ENCODE data around the gene TSHR. TPM values are rescaled to one million over a fixed set of nuclear protein-coding genes. Genes with fewer than 3 reads are reported as not detected.

TSHR gene
- total and polyA plus RNA-seq, 2 of the 4 experiments (the other 2 are of a cell fraction), result not detected

DNA sequence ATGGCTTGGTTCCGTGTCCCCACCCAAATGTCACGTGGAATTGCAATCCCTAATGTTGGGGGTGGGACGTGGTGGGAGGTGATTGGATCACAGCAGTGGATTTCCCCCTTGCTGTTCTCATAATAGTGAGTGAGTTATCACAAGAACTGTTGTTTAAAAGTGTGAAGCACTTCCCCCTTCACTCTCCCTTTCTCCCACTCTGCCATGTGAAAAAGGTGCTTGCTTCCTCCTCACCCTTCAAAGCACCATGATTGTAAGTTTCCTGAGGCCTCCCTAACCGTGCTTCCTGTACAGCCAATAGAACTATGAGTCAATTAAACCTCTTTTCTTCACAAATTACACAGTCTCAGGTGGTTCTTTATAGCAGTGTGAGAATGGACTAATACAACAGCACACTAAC is 8.6 kb upstream of the TSHR start:
- H2BK5ac ChIP-seq (ENCODE audit: low read depth, low read length, poor library complexity, severe bottlenecking), result no peak overlapping the region
- no peak overlapping the region for H3K27ac ChIP-seq (ENCODE audit: insufficient read depth, low read length)
- H3K36me3 ChIP-seq (ENCODE audit: control insufficient read depth, insufficient read depth, low read length), result no peaks in the 10 kb centered on the region
- H3K79me1 ChIP-seq (ENCODE audit: low read depth in 1 of 2, low read length in 2 of 2), result no peaks in the 10 kb centered on the region; a peak in 1 of 4 replicates
- H2BK120ac ChIP-seq (ENCODE audit: low read depth, low read length), result no peak overlapping the region
- H3K4me3 ChIP-seq (ENCODE audit: insufficient read depth, low read depth, low read length), result no peak overlapping the region
- no peaks in the 10 kb centered on the region; the same call in 1 of the 2 replicates for H3K4me1 ChIP-seq (ENCODE audit: control insufficient read depth, insufficient read depth, low read length)
- no peak overlapping the region for H3K23ac ChIP-seq (ENCODE audit: low read depth, low read length)
- no peak overlapping the region for H3K9ac ChIP-seq (ENCODE audit: low read depth, low read length)
- DNase-seq (no peak), ATAC-seq (ENCODE audit: low read depth) (no peak)
- H3K18ac ChIP-seq (ENCODE audit: low read depth, low read length), result no peak overlapping the region
- no peak overlapping the region for H2AK9ac ChIP-seq (replicated peaks; ENCODE audit: low read depth, low read length, poor library complexity)
- in situ Hi-C loops (cut with MboI; ENCODE audit: low sequenced_read_pairs) (no loop called here), intact Hi-C loops (cut with micrococcal nuclease) (no loop called here), dilution Hi-C loops (cut with HindIII; ENCODE audit: low sequenced_read_pairs, unreplicated experiment) (no loop called here)
- H3K14ac ChIP-seq (replicated peaks; ENCODE audit: low read depth, low read length), result no peak overlapping the region
- H3K4me2 ChIP-seq (ENCODE audit: low read depth, low read length), result no peak overlapping the region
- BruUV-seq (replicated peaks), result no TSS peak
- H3K9me3 ChIP-seq (ENCODE audit: control insufficient read depth, insufficient read depth, low read length), result no peaks in the 10 kb centered on the region
- H2BK20ac ChIP-seq (ENCODE audit: low read depth, low read length), result no peak overlapping the region
- H4K5ac ChIP-seq (ENCODE audit: low read depth, low read length), result no peak overlapping the region
- WGBS, 2 experiments (ENCODE audit: extremely low coverage in 2 of 2, insufficient read length in 1 of 2), result no CpG with 5 or more reads among the region's 4 CpGs
- CTCF ChIA-PET, result no interaction called here
- TF ChIP-seq, protein P1, sequence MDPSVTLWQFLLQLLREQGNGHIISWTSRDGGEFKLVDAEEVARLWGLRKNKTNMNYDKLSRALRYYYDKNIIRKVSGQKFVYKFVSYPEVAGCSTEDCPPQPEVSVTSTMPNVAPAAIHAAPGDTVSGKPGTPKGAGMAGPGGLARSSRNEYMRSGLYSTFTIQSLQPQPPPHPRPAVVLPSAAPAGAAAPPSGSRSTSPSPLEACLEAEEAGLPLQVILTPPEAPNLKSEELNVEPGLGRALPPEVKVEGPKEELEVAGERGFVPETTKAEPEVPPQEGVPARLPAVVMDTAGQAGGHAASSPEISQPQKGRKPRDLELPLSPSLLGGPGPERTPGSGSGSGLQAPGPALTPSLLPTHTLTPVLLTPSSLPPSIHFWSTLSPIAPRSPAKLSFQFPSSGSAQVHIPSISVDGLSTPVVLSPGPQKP (IDR thresholded peaks at IDR 0.05; ENCODE audit: borderline replicate concordance, low read depth, low read length), result no peak
- TF ChIP-seq, protein P2, sequence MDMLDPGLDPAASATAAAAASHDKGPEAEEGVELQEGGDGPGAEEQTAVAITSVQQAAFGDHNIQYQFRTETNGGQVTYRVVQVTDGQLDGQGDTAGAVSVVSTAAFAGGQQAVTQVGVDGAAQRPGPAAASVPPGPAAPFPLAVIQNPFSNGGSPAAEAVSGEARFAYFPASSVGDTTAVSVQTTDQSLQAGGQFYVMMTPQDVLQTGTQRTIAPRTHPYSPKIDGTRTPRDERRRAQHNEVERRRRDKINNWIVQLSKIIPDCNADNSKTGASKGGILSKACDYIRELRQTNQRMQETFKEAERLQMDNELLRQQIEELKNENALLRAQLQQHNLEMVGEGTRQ (IDR thresholded peaks at IDR 0.05; ENCODE audit: low read depth, low read length), result no peak
- TF ChIP-seq POLR2A (IDR thresholded peaks at IDR 0.05; ENCODE audit: low read depth, low read length) (no peak), NFE2L2 (IDR thresholded peaks at IDR 0.05; ENCODE audit: low read depth, low read length) (no peak), MAZ (IDR thresholded peaks at IDR 0.05; ENCODE audit: borderline replicate concordance, low read depth, low read length) (no peak), MXI1 (IDR thresholded peaks at IDR 0.05; ENCODE audit: borderline replicate concordance, low read depth, low read length) (no peak), CTCF (conservative IDR thresholded peaks at IDR 0.05; ENCODE audit: low read depth, low read length) (no peak), RAD21 (IDR thresholded peaks at IDR 0.05; ENCODE audit: low read length) (no peak), RFX5 (IDR thresholded peaks at IDR 0.05; ENCODE audit: low read depth, low read length) (no peak), CHD1 (IDR thresholded peaks at IDR 0.05; ENCODE audit: low read depth, low read length) (no peak), BHLHE40 (IDR thresholded peaks at IDR 0.05; ENCODE audit: low read depth, low read length) (no peak), FOS (IDR thresholded peaks at IDR 0.05; ENCODE audit: low read depth, low read length) (no peak), CEBPB (IDR thresholded peaks at IDR 0.05; ENCODE audit: low read depth, low read length) (no peak), RCOR1 (IDR thresholded peaks at IDR 0.05; ENCODE audit: insufficient replicate concordance, low read length) (no peak), MAFK (IDR thresholded peaks at IDR 0.05; ENCODE audit: low read depth, low read length) (no peak), SMC3 (IDR thresholded peaks at IDR 0.05; ENCODE audit: low read depth, low read length) (no peak)
- H4K8ac ChIP-seq (ENCODE audit: low read depth in 2 of 2, low read length in 2 of 2), result no peak overlapping the region
- H3K27me3 ChIP-seq (ENCODE audit: control insufficient read depth, insufficient read depth, low read length), result no peaks in the 10 kb centered on the region
- no peak overlapping the region for H2AK5ac ChIP-seq (ENCODE audit: low read depth, low read length)
- no peak overlapping the region for H2BK15ac ChIP-seq (ENCODE audit: low read depth, low read length)
- POLR2A ChIA-PET (ENCODE audit: unreplicated experiment), result no interaction called here
- H3K9me1 ChIP-seq (ENCODE audit: insufficient read depth, low read length), result no peaks in the 10 kb centered on the region
- H2AFZ ChIP-seq (replicated peaks; ENCODE audit: low read length, poor library complexity), result no peak overlapping the region
- H3K56ac ChIP-seq (ENCODE audit: extremely low read depth, insufficient read depth, low read length), result no peak overlapping the region
- no peak overlapping the region for H3K4ac ChIP-seq (ENCODE audit: low read depth, low read length)
- H4K20me1 ChIP-seq (ENCODE audit: insufficient read depth, low read length), result no peaks in the 10 kb centered on the region
- H4K91ac ChIP-seq (ENCODE audit: insufficient read depth, low read depth, low read length), result no peak overlapping the region
